GM19468 (cell line): Measurements from ENCODE around the gene GNPAT.

Source experiments
- ATAC-seq: cut with Tn5 transposase; IDR thresholded peaks from one replicate; pipeline ENCODE4 v1.9.1; 2021; ENCODE audit warnings: mild to moderate bottlenecking, moderate library complexity, moderate number of reproducible peaks; ENCODE audit not compliant: unreplicated experiment; ENCODE audit errors: extremely low read depth

The GNPAT gene

GRCh38 chr1:231311720-231312431 lies 70.9 kb downstream of the GNPAT start:
- ATAC-seq = no peak

DNA sequence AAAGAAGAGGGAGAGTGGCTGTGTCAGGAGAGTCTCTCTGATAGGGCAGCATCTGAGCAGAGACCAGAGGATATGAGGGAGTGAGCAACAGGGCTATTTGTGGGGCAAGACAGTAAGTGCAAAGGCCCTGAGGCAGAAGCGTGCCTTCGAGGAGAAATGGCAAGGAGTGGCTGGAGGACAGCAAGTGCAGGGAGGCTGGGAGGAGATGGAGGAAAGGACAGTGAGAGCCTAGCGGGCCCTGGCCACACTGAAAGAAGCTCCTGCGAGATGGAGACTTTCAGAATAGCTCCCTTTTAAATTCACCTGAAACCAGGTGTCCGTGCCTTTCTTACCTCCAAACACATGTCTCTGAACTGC lies 71.4 kb downstream of the GNPAT start:
- ATAC-seq = no peak

- ATAC-seq = no peak
Observed at GRCh38 chr1:231313661-231314060, 72.6 kb downstream of the GNPAT start.

DNA sequence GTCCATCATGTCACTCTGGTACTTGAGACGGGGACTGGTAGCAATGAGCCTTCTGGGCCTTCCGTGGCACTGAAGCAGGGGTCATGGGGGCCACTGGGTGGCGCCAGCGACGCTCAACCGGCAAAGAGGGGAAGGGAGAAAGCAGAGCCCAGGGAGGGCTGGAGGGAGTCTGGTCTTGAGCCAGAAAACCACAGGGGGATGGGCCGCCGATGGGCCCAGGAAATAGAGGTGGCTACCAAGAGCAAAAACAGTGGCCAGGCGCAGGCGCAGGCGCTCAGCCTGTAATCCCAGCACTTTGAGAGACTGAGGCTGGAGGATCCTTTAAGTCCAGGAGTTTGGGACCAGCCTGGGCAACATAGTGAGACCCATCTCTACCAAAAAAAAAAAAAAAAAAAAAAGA lies 74.9 kb downstream of the GNPAT start:
- ATAC-seq = peak; percentile 63

DNA sequence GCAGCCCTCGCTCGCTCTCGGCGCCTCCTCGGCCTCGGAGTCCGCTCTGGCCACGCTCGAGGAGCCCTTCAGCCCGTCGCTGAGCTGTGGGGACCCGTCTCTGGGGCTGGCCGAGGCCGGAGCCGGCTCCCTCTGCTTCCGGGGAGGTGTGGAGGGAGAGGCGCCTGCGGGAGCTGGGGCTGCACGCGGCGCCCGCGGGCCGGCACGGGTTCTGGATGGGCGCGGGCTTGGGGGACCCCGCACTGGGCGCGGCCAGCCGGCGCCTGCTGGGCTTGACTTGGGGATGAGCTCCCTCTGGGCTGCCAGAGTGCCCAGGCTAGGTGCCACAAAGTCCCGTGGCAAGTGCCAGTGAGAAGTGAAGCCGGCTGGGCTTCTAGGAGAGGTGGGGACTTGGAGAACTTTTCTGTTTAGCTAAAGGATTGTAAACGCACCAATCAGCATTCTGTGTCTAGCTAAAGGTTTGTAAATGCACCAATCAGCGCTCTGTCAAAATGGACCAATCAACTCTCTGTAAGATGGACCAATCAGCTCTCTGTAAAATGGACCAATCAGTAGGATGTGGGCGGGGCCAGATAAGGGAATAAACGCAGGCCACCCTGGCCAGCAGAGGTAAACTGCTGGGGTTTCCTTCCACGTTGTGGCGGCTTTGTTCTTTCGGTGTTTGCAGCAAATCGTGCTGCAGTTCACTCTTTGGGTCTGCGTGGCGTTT lies 76.4 kb downstream of the GNPAT start:
- no peak for ATAC-seq

DNA sequence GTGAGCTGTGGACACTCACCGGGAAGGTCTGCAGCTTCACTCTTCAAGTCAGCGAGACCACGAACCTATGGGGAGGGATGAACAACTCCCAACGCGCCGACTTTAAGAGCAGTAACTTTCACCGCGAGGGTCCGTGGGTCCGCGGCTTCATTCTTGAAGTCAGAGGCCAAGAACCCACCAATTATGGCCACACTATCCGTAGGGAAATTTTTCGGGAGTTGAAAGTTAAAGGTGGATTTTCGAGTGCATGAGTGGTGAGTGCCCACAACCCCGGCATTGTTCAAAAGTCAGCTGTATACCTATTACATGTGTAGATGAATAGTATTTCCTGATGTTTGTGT lies 77.0 kb downstream of the GNPAT start:
- ATAC-seq = no peak

GRCh38 chr1:231318568-231318967 lies 77.6 kb downstream of the GNPAT start:
- ATAC-seq = no peak

DNA sequence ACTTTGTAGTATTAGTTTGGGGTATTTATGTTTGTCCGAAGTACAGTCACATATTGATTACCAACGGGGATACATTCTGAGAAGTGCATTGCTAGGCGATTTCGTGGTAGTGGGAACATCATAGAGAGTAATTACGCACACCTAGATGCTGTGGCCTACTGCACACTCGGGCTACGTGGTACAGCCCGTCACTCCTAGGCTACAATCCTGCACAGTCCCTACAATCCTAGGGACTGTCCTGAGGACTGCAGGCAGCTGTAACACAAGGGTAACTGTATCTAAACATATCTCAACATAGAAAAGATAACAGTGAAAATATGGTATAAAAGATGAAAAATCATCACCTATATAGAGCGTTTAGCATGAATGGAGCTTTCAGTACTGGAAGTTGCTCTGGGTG lies 78.1 kb downstream of the GNPAT start:
- no peak for ATAC-seq

- ATAC-seq = no peak
Observed at GRCh38 chr1:231322880-231323530, 82.0 kb downstream of the GNPAT start.

DNA sequence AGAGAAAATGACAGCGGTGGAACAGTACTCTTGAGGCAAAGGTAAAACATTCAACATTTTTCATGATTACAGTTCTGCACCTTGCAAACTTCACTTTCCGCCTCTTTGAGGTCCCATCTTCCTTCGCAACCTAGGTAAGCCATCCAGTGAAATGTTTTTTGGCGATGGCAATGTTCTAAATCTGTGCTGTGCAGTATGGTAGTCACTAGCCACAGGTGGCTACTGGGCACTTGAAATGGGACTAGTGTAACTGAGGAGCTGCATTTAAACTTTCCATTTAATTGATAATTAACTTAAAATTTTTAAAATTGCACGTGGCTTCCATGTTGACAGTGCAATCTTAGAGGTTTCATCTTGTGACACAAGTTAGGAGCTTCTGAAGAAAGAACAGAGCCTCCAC lies 83.6 kb downstream of the GNPAT start:
- no peak for ATAC-seq

- ATAC-seq = no peak
Observed at GRCh38 chr1:231326248-231326647, 85.2 kb downstream of the GNPAT start.
